Lung (tissue), 12 donors: ENCODE results near the gene HCN2. TPM values are rescaled to one million over a fixed set of nuclear protein-coding genes. Genes with fewer than 3 reads are reported as not detected.

Source experiments
- ATAC-seq: fragments of 200-7000 bp; cut with Tn5 transposase; one replicate; pipeline ENCODE4 v1.9.1; 2020; ENCODE audit warnings: moderate number of reproducible peaks; ENCODE audit not compliant: insufficient read depth, low FRiP score
- DNase-seq, 3 donors: peaks; one replicate each; pipeline ENCODE4 v3.0.0-alpha.2; 2013 to 2017
- H3K27ac ChIP-seq, 2 donors: one replicate each; pipeline ENCODE4 v1.5.1; 2013; ENCODE audit warnings: mild to moderate bottlenecking in 2 of 2, moderate library complexity in 2 of 2, control low read depth in 1 of 2, inconsistent platforms in 1 of 2, low read depth in 1 of 2, low read length in 1 of 2
- H3K27me3 ChIP-seq, 3 donors: one replicate each; pipeline ENCODE4 v1.5.1; 2013; ENCODE audit warnings: low read length in 2 of 3; ENCODE audit not compliant: control insufficient read depth in 3 of 3, insufficient read depth in 3 of 3
- H3K36me3 ChIP-seq, 4 donors: one replicate each; pipeline ENCODE4 v1.5.1; 2013; ENCODE audit warnings: low read length in 4 of 4, mild to moderate bottlenecking in 1 of 4, moderate library complexity in 1 of 4; ENCODE audit not compliant: control insufficient read depth in 4 of 4, insufficient read depth in 4 of 4
- H3K4me1 ChIP-seq, 5 donors: one replicate each; pipeline ENCODE4 v1.5.1; 2013; ENCODE audit warnings: low read length in 5 of 5, mild to moderate bottlenecking in 2 of 5, moderate library complexity in 1 of 5; ENCODE audit not compliant: control insufficient read depth in 5 of 5, insufficient read depth in 5 of 5
- H3K4me3 ChIP-seq: one replicate; pipeline ENCODE4 v1.5.1; 2013; ENCODE audit warnings: mild to moderate bottlenecking, control low read depth, moderate library complexity
- H3K9ac ChIP-seq, 2 donors: one replicate each; pipeline ENCODE4 v1.5.1; 2013; ENCODE audit warnings: low read length in 2 of 2, control low read depth in 1 of 2; ENCODE audit not compliant: insufficient read depth in 1 of 2
- H3K9me3 ChIP-seq, 4 donors: one replicate each; pipeline ENCODE4 v1.5.1; 2013; ENCODE audit warnings: low read length in 3 of 4, mild to moderate bottlenecking in 1 of 4, moderate library complexity in 1 of 4; ENCODE audit not compliant: control insufficient read depth in 4 of 4, insufficient read depth in 3 of 4
- CTCF ChIP-seq: IDR thresholded peaks from 2 replicates; pipeline ENCODE4 v1.5.1; 2012; ENCODE audit warnings: mild to moderate bottlenecking; ENCODE audit errors: control extremely low read depth, extremely low read depth
- WGBS, 2 donors: extraction: QIAGEN DNeasy Blood & Tissue Kit; methylation state at CpG; one replicate each; pipeline ENCODE4 v1.1.7; 2013; 5-methylcytosine and 5-hydroxymethylcytosine counted together
- polyA plus RNA-seq, 2 donors: library from polyadenylated mRNA; stranded (reverse); fragments of 200-250 nt; gene quantifications; one replicate each; pipeline ENCODE4 v1.2.1, GENCODE V29; 2013
- total RNA-seq, 2 donors: library from RNA; depleted of rRNA in 1 of 2; stranded (reverse); fragments of >200 nt in 1 of 2; gene quantifications; one replicate each; pipeline ENCODE4 v1.2.1, GENCODE V29; 2014 to 2021
- donor health status: control.
- donor health status: control.
- donor health status: Bipolar disorder and iron deficiency.
- donor health status: healthy.
- donor health status: DM: yes; HTN: yes; CAD: no.

HCN2 gene
- total and polyA plus RNA-seq, 4 donors = 0.04 to 0.37 (median 0.16) TPM

GRCh38 chr19:576768-577438 lies 12.8 kb upstream of the HCN2 start:
- Histone ChIP-seq H3K36me3 (peaks cover under 1 to 45% (median 4%) of the 10 kb centered on the region in 4 donors), H3K4me3 (no peak overlapping the region), H3K27me3 (no peaks in the 10 kb centered on the region), H3K27ac (peak overlapping the region in 1 of 2 donors; percentile 37), H3K9ac (no peak overlapping the region), H3K4me1 (peaks cover 0 to 26% (median 18%) of the 10 kb centered on the region in 5 donors), H3K9me3 (no peaks in the 10 kb centered on the region)
- DNase-seq = no peak
- WGBS, 2 donors = 90% methylated on average over 27 to 28 of the region's 28 CpGs
- no peak for ATAC-seq
- no peak for TF ChIP-seq CTCF

GRCh38 chr19:577439-578392 lies 12.0 kb upstream of the HCN2 start:
- DNase-seq = no peak
- Histone ChIP-seq H3K36me3 (peaks cover 2 to 53% (median 5%) of the 10 kb centered on the region in 4 donors), H3K9ac (no peak overlapping the region), H3K4me3 (no peak overlapping the region), H3K9me3 (no peaks in the 10 kb centered on the region), H3K27me3 (no peaks in the 10 kb centered on the region), H3K27ac (peak overlapping the region in 1 of 2 donors; percentile 37), H3K4me1 (peaks cover 0 to 26% (median 18%) of the 10 kb centered on the region in 5 donors)
- TF ChIP-seq CTCF = no peak
- ATAC-seq = no peak
- 91 to 94% methylated on average over 66 of the region's 66 CpGs for WGBS, 2 donors

- ATAC-seq (no peak), DNase-seq (no peak)
- Histone ChIP-seq H3K9ac (no peak overlapping the region), H3K27me3 (no peaks in the 10 kb centered on the region), H3K9me3 (no peaks in the 10 kb centered on the region), H3K4me3 (no peak overlapping the region), H3K4me1 (peaks cover 0 to 20% (median 11%) of the 10 kb centered on the region in 5 donors), H3K27ac (no peak overlapping the region), H3K36me3 (peaks cover 2 to 61% (median 7%) of the 10 kb centered on the region in 4 donors)
- TF ChIP-seq CTCF = no peak
- 93 to 94% methylated on average over 46 of the region's 46 CpGs for WGBS, 2 donors
Measured at GRCh38 chr19:579111-579841, 10.4 kb upstream of the HCN2 start.
